CD8-positive, alpha-beta memory T cell (primary cell): ENCODE measurements around the gene GGA3. TPM values are rescaled to one million over a fixed set of nuclear protein-coding genes. Genes with fewer than 3 reads are reported as not detected.
"Not testable (repeated sequence)": the region's sequence is repeated elsewhere in the genome, so short reads cannot be mapped to it uniquely, and the experiment has no call there.

Experiments used
- CTCF ChIA-PET: fragments of 350-600 bp; sonication (Branson Sonifier 250); formaldehyde crosslinking; loops from one replicate; lab custom pipeline; 2021; ENCODE audit warnings: antibody characterized with exemption; lab: Charles Lee
- POLR2A ChIA-PET: fragments of 350-600 bp; sonication (Branson Sonifier 250); formaldehyde crosslinking; loops from one replicate; lab custom pipeline; 2021; ENCODE audit warnings: antibody characterized with exemption; lab: Charles Lee
- DNase-seq, 5 donors: peaks; one replicate each; pipeline versions ENCODE4 v3.0.0 to v3.0.0-alpha.2; 2020 to 2022; ENCODE audit warnings: mixed read lengths in 1 of 5
- H3K27ac ChIP-seq: one replicate; pipeline ENCODE4 v1.7.0; 2013; ENCODE audit warnings: low read depth, mild to moderate bottlenecking, low read length, moderate library complexity
- H3K27me3 ChIP-seq: 2 replicates; pipeline ENCODE4 v1.7.0; 2013; ENCODE audit warnings: low read length, mild to moderate bottlenecking; ENCODE audit not compliant: insufficient read depth, poor library complexity, severe bottlenecking
- H3K36me3 ChIP-seq: 2 replicates; pipeline ENCODE4 v1.7.0; 2013; ENCODE audit warnings: mild to moderate bottlenecking, low read length, moderate library complexity; ENCODE audit not compliant: insufficient read depth
- H3K4me1 ChIP-seq: 2 replicates; pipeline ENCODE4 v1.7.0; 2013; ENCODE audit warnings: mild to moderate bottlenecking, low read length, moderate library complexity; ENCODE audit not compliant: insufficient read depth
- H3K4me3 ChIP-seq: 2 replicates; pipeline ENCODE4 v1.7.0; 2013; ENCODE audit warnings: mild to moderate bottlenecking, low read length
- H3K9me3 ChIP-seq: 2 replicates; pipeline ENCODE4 v1.7.0; 2013; ENCODE audit warnings: mild to moderate bottlenecking, low read length
- H3K27ac Mint-ChIP-seq, 8 donors: one replicate each; pipeline ENCODE4 v1.8.0; 2020 to 2021; ENCODE audit warnings: mixed read lengths in 8 of 8, mild to moderate bottlenecking in 6 of 8, inconsistent platforms in 3 of 8, moderate library complexity in 3 of 8
- H3K27me3 Mint-ChIP-seq, 2 donors: one replicate each; pipeline ENCODE4 v1.8.0; 2020 to 2021; ENCODE audit warnings: mixed read lengths in 2 of 2, mild to moderate bottlenecking in 1 of 2, moderate library complexity in 1 of 2
- H3K36me3 Mint-ChIP-seq, 3 donors: one replicate each; pipeline ENCODE4 v1.8.0; 2020 to 2021; ENCODE audit warnings: mixed read lengths in 3 of 3, inconsistent platforms in 1 of 3, mild to moderate bottlenecking in 1 of 3
- H3K4me1 Mint-ChIP-seq, 3 donors: one replicate each; pipeline ENCODE4 v1.8.0; 2020 to 2021; ENCODE audit warnings: mixed read lengths in 3 of 3, inconsistent platforms in 1 of 3, mild to moderate bottlenecking in 1 of 3
- H3K4me3 Mint-ChIP-seq, 7 donors: one replicate each; pipeline ENCODE4 v1.8.0; 2020 to 2021; ENCODE audit warnings: mixed read lengths in 7 of 7, mild to moderate bottlenecking in 6 of 7, moderate library complexity in 4 of 7, inconsistent platforms in 2 of 7
- H3K9me3 Mint-ChIP-seq, 5 donors: one replicate each; pipeline ENCODE4 v1.8.0; 2020 to 2022; ENCODE audit warnings: mixed read lengths in 5 of 5, mild to moderate bottlenecking in 3 of 5, moderate library complexity in 2 of 5, inconsistent platforms in 1 of 5
- polyA plus RNA-seq: library from polyadenylated mRNA; unstranded; fragments of 300-500 nt; fragmentation: Illumina TruSeq; gene quantifications from one replicate; pipeline ENCODE4 v1.2.3, GENCODE V29; 2021
- total RNA-seq, 2 experiments: library from RNA; stranded (reverse); gene quantifications; one replicate each; pipeline ENCODE4 v1.2.3, GENCODE V29; 2021

Gene GGA3
- total and polyA plus RNA-seq, 3 experiments from 2014 or later = 17.6 to 75.1 (median 73.2) TPM

GRCh38 chr17:75266316-75267152 is 5.1 kb upstream of the GGA3 start:
- Mint-ChIP-seq H3K9me3 (no peaks in the 10 kb centered on the region), H3K27me3 (peaks cover 0 to 3% of the 10 kb centered on the region in 2 donors), H3K4me3 (peak overlapping the region in 1 of 7 donors; percentile 64), H3K27ac (peak overlapping the region in 2 of 8 donors; percentile 35 to 80), H3K36me3 (peaks cover 0 to 52% (median 4%) of the 10 kb centered on the region in 3 donors), H3K4me1 (peaks cover 16 to 33% (median 20%) of the 10 kb centered on the region in 3 donors)
- ChIA-PET POLR2A (no interaction called here), CTCF (interaction anchor here (0.9 kb wide), 1 partner anchor 146 kb away, joined by 4 read pairs; no protein-coding TSS in a partner anchor)
- Histone ChIP-seq H3K4me1 (peaks cover 19% of the 10 kb centered on the region), H3K4me3 (no peak overlapping the region), H3K36me3 (peaks cover 25% of the 10 kb centered on the region), H3K27ac (no peak overlapping the region), H3K27me3 (no peaks in the 10 kb centered on the region), H3K9me3 (no peaks in the 10 kb centered on the region)
- peak in 1 of 5 donors; percentile 36 for DNase-seq

GRCh38 chr17:75265614-75266315 is 4.4 kb upstream of the GGA3 start:
- Histone ChIP-seq H3K9me3 (no peaks in the 10 kb centered on the region), H3K4me1 (peaks cover 20% of the 10 kb centered on the region), H3K27me3 (no peaks in the 10 kb centered on the region), H3K27ac (no peak overlapping the region), H3K36me3 (peaks cover 25% of the 10 kb centered on the region), H3K4me3 (no peak overlapping the region)
- Mint-ChIP-seq H3K4me3 (peak overlapping the region in 2 of 7 donors; percentile 20 to 27), H3K36me3 (peaks cover 0 to 59% (median 4%) of the 10 kb centered on the region in 3 donors), H3K9me3 (no peaks in the 10 kb centered on the region), H3K4me1 (peaks cover 19 to 41% (median 23%) of the 10 kb centered on the region in 3 donors), H3K27me3 (peaks cover 0 to 3% of the 10 kb centered on the region in 2 donors), H3K27ac (peak overlapping the region in 1 of 8 donors; percentile 39)
- ChIA-PET CTCF (no interaction called here), POLR2A (no interaction called here)
- DNase-seq = peak in 1 of 5 donors; percentile 42

GRCh38 chr17:75263055-75263454 is 1.6 kb upstream of the GGA3 start:
- no peak overlapping the region for H3K4me3 ChIP-seq
- no peak overlapping the region for H3K27ac ChIP-seq
- H3K9me3 ChIP-seq = no peaks in the 10 kb centered on the region
- Mint-ChIP-seq H3K36me3 (peaks cover 0 to 67% (median 6%) of the 10 kb centered on the region in 3 donors), H3K4me3 (peak overlapping the region; percentile 56 to 98 (median 94)), H3K27ac (peak overlapping the region in 6 of 8 donors; percentile 54 to 100 (median 100)), H3K4me1 (peaks cover 37 to 53% (median 37%) of the 10 kb centered on the region in 3 donors), H3K9me3 (no peaks in the 10 kb centered on the region), H3K27me3 (peaks cover 0 to 3% of the 10 kb centered on the region in 2 donors)
- ChIA-PET POLR2A (interaction anchor here (0.6 to 4.3 kb wide), 4 partner anchors 8 to 142 kb away, joined by 8 to 79 read pairs (median 24); partner anchors contain the start of genes GRB2, MIF4GD and SLC25A19), CTCF (interaction anchor here (1.2 to 5.2 kb wide), 5 partner anchors 8 to 150 kb away, joined by 4 to 76 read pairs (median 13); partner anchors contain the start of genes GRB2, MIF4GD and SLC25A19)
- H3K27me3 ChIP-seq = no peaks in the 10 kb centered on the region
- peaks cover 25% of the 10 kb centered on the region for H3K36me3 ChIP-seq
- H3K4me1 ChIP-seq = peaks cover 29% of the 10 kb centered on the region
- no peak for DNase-seq

GRCh38 chr17:75262112-75262606 is 753 bp upstream of the GGA3 start:
- peaks cover 0 to 64% (median 6%) of the 10 kb centered on the region in 3 donors for H3K36me3 Mint-ChIP-seq
- peaks cover 43 to 62% (median 46%) of the 10 kb centered on the region in 3 donors for H3K4me1 Mint-ChIP-seq
- peak overlapping the region; percentile 92 to 98 (median 95) for H3K4me3 Mint-ChIP-seq

GRCh38 chr17:75260641-75261335 is 618 bp downstream of the GGA3 start:
- Mint-ChIP-seq H3K27ac (peak overlapping the region; percentile 99 to 100 (median 100)), H3K4me3 (peak overlapping the region; percentile 92 to 98 (median 95)), H3K4me1 (peaks cover 55 to 75% (median 60%) of the 10 kb centered on the region in 3 donors), H3K36me3 (peaks cover 0 to 50% (median 6%) of the 10 kb centered on the region in 3 donors), H3K27me3 (peaks cover 0 to 1% of the 10 kb centered on the region in 2 donors), H3K9me3 (no peaks in the 10 kb centered on the region)
- H3K9me3 ChIP-seq = no peaks in the 10 kb centered on the region
- ChIA-PET POLR2A (interaction anchor here (0.6 to 4.3 kb wide), 11 partner anchors 10 to 406 kb away, joined by 3 to 79 read pairs (median 4); partner anchors contain the start of genes MIF4GD, RECQL5, SLC25A19 and TMEM94), CTCF (interaction anchor here (0.7 to 5.2 kb wide), 11 partner anchors 10 to 147 kb away, joined by 3 to 76 read pairs (median 4); partner anchors contain the start of genes GRB2, MIF4GD, SLC25A19 and SUMO2)
- no peaks in the 10 kb centered on the region for H3K27me3 ChIP-seq
- DNase-seq = peak in 1 of 5 donors; percentile 28
- peaks cover 9% of the 10 kb centered on the region for H3K36me3 ChIP-seq
- H3K4me3 ChIP-seq = peak overlapping the region; percentile 94
- peak overlapping the region; percentile 99 for H3K27ac ChIP-seq
- H3K4me1 ChIP-seq = peaks cover 29% of the 10 kb centered on the region

More at GRCh38 chr17:75262112-75262606, 753 bp upstream of the GGA3 start:
- H3K4me1 ChIP-seq = peaks cover 29% of the 10 kb centered on the region
- H3K27ac ChIP-seq = peak overlapping the region; percentile 99
- no peaks in the 10 kb centered on the region for H3K27me3 ChIP-seq
- no peaks in the 10 kb centered on the region for H3K9me3 Mint-ChIP-seq
- ChIA-PET POLR2A (interaction anchor here (0.6 to 4.3 kb wide), 8 partner anchors 9 to 228 kb away, joined by 3 to 79 read pairs (median 6); partner anchors contain the start of genes GRB2, MIF4GD, SLC25A19 and TMEM94), CTCF (interaction anchor here (0.9 to 5.2 kb wide), 11 partner anchors 9 to 194 kb away, joined by 3 to 76 read pairs (median 5); partner anchors contain the start of genes GRB2, MIF4GD, SLC25A19 and TMEM94)
- H3K27me3 Mint-ChIP-seq = peaks cover 0 to 3% of the 10 kb centered on the region in 2 donors
- peaks cover 21% of the 10 kb centered on the region for H3K36me3 ChIP-seq
- H3K4me3 ChIP-seq = peak overlapping the region; percentile 94
- H3K27ac Mint-ChIP-seq = peak overlapping the region; percentile 99 to 100 (median 100)
- H3K9me3 ChIP-seq = no peaks in the 10 kb centered on the region
- DNase-seq = peak in 1 of 5 donors; percentile 44

- Mint-ChIP-seq H3K36me3 (peaks cover 0 to 24% (median 3%) of the 10 kb centered on the region in 3 donors), H3K4me3 (peak overlapping the region in 1 of 7 donors; percentile 42), H3K27ac (peak overlapping the region in 5 of 8 donors; percentile 38 to 74 (median 70)), H3K4me1 (peaks cover 79 to 97% (median 89%) of the 10 kb centered on the region in 3 donors)
- H3K9me3 ChIP-seq, DNase-seq, CTCF ChIA-PET, POLR2A ChIA-PET, H3K27me3 Mint-ChIP-seq, H3K4me3 ChIP-seq, H3K36me3 ChIP-seq, H3K27ac ChIP-seq, H3K27me3 ChIP-seq, H3K9me3 Mint-ChIP-seq: not testable (repeated sequence)
- peaks cover 21% of the 10 kb centered on the region for H3K4me1 ChIP-seq
Measured at GRCh38 chr17:75257228-75257627, 4.2 kb downstream of the GGA3 start.
